ENCODE results near the gene AKIRIN2. TPM values are rescaled to one million over a fixed set of nuclear protein-coding genes. Genes with fewer than 3 reads are reported as not detected.

AKIRIN2 gene
- total RNA-seq, 2 experiments from 2014 or later = 91.0 to 92.5 TPM

DNA sequence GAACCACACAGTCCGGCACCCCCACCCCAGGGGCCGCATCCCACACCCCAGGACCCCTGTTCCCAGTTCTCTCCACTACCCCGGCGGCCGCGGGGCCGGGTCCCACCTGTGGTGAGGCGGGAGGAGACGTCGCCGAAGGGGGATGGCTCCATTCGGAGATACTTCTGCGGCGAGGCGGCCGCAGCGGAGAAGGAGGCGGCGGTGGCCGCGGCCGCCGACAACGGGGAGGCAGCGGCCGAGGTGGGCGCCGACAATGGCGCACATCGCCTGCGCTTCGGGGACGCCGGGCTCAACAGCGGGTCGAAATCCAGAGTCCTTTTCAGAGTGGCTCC lies 723 bp downstream of the AKIRIN2 start:
- Histone ChIP-seq H3K27me3 (ENCODE audit: control insufficient read depth in 1 of 2, insufficient read depth in 2 of 2, low read length in 2 of 2) (no peaks in the 10 kb centered on the region), H3K4me3 (ENCODE audit: low read length) (peak overlapping the region; percentile 95), H3K27ac (ENCODE audit: low read depth in 1 of 2, low read length in 2 of 2) (peak overlapping the region; percentile 87 to 90), H3K36me3 (ENCODE audit: insufficient read depth, low read length) (no peaks in the 10 kb centered on the region), H3K4me1 (ENCODE audit: insufficient read depth, low read length) (peaks cover 11% of the 10 kb centered on the region), H3K9me3 (ENCODE audit: control insufficient read depth in 1 of 2, insufficient read depth in 1 of 2, low read length in 2 of 2) (no peaks in the 10 kb centered on the region)
- ATAC-seq (ENCODE audit: poor library complexity) = no peak
- H3K4me3 Mint-ChIP-seq = peak overlapping the region; percentile 93
- intact Hi-C loops (cut with DNase I, micrococcal nuclease) = loop anchor here (2.0 to 10.0 kb wide), 5 partner anchors 111 to 1261 kb away; partner anchors contain the start of genes GJB7 (in 1 of the 2), ORC3 (in 1 of the 2), RNGTT (in 1 of the 2) and SLC35A1 (in 1 of the 2)
- TF ChIP-seq, protein P1, sequence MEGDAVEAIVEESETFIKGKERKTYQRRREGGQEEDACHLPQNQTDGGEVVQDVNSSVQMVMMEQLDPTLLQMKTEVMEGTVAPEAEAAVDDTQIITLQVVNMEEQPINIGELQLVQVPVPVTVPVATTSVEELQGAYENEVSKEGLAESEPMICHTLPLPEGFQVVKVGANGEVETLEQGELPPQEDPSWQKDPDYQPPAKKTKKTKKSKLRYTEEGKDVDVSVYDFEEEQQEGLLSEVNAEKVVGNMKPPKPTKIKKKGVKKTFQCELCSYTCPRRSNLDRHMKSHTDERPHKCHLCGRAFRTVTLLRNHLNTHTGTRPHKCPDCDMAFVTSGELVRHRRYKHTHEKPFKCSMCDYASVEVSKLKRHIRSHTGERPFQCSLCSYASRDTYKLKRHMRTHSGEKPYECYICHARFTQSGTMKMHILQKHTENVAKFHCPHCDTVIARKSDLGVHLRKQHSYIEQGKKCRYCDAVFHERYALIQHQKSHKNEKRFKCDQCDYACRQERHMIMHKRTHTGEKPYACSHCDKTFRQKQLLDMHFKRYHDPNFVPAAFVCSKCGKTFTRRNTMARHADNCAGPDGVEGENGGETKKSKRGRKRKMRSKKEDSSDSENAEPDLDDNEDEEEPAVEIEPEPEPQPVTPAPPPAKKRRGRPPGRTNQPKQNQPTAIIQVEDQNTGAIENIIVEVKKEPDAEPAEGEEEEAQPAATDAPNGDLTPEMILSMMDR (IDR thresholded peaks at IDR 0.05) = peak; percentile 0
- H3K4me1 Mint-ChIP-seq (ENCODE audit: low read depth) = peaks cover 47% of the 10 kb centered on the region
- H3K27me3 Mint-ChIP-seq = no peaks in the 10 kb centered on the region
- peaks cover 24% of the 10 kb centered on the region for H3K36me3 Mint-ChIP-seq (ENCODE audit: low read depth)
- H3K9me3 Mint-ChIP-seq = no peaks in the 10 kb centered on the region
- peak overlapping the region; percentile 90 for H3K27ac Mint-ChIP-seq
- ChIA-PET CTCF (no interaction called here), POLR2A (interaction anchor here (0.6 to 3.0 kb wide), 23 partner anchors 11 to 1937 kb away, joined by 3 to 23 read pairs (median 7); partner anchors contain the start of genes ORC3, PNRC1, RARS2 and RNGTT)
- peak in 5 of 14 experiments; percentile 9 to 45 (median 15) for DNase-seq

DNA sequence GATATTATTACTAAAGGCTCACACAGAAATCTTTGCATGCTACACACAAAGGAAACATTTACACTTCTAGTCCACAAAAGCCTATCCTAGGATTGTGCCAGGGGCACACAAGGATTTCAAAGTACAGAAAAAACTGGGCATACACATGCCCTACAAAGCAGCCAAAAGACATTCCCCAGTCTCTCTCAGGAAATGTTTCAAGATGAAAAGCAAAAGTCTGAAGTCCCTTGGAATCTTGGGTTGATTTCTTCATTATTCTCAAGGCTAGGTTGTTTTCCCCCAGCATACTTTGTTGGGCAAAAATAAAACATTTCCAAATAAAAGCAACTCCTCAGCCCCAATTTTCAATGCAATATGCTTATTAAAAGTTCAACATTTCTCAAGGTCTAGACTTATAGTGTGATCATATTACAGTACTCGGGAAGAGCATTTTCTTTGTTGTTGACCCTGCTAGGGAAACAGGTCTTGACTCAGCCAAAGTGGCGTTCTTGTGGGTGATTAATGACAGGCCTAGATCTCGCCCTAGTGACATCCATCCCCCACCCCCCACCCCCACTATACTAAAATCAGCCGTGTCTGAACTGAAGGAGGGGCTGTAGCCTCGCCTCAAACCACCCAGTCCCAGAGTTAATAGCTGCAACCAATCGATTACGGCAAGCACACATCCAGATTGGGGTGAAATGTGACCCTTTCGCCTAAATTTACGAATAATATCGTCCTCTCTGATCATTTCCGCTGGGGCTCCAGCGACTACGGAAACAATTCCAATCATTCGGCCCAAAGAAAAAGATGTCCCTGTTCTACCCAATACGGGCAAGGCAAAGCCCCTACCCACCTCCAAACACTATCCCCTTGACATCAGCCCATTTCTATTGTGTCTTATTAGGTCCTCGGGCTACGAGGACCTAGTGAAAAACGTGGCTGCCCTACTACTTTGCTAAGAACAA lies 1.4 kb downstream of the AKIRIN2 start:
- H3K27ac ChIP-seq (ENCODE audit: low read depth in 1 of 2, low read length in 2 of 2) = peak overlapping the region; percentile 87 to 90
- no peaks in the 10 kb centered on the region for H3K36me3 ChIP-seq (ENCODE audit: insufficient read depth, low read length)
- H3K36me3 Mint-ChIP-seq (ENCODE audit: low read depth) = peaks cover 25% of the 10 kb centered on the region
- ChIA-PET POLR2A (interaction anchor here (0.8 to 4.2 kb wide), 14 partner anchors 10 to 1379 kb away, joined by 3 to 23 read pairs (median 10); partner anchors contain the start of genes ORC3, PNRC1, RARS2 and SLC35A1), CTCF (no interaction called here)
- peak overlapping the region; percentile 90 for H3K27ac Mint-ChIP-seq
- DNase-seq (peak in 9 of 14 experiments; percentile 8 to 73 (median 23)), ATAC-seq (ENCODE audit: poor library complexity) (no peak)
- peak overlapping the region; percentile 95 for H3K4me3 ChIP-seq (ENCODE audit: low read length)
- intact Hi-C loops (cut with DNase I, micrococcal nuclease) = loop anchor here (2.0 to 10.0 kb wide), 5 partner anchors 110 to 1262 kb away; partner anchors contain the start of genes GJB7 (in 1 of the 2), ORC3 (in 1 of the 2), RNGTT (in 1 of the 2) and SLC35A1 (in 1 of the 2)
- TF ChIP-seq, protein P1 (IDR thresholded peaks at IDR 0.05) = no peak
- H3K27me3 Mint-ChIP-seq = no peaks in the 10 kb centered on the region
- no peaks in the 10 kb centered on the region for H3K9me3 Mint-ChIP-seq
- peaks cover 17% of the 10 kb centered on the region for H3K4me1 ChIP-seq (ENCODE audit: insufficient read depth, low read length)
- peak overlapping the region; percentile 93 for H3K4me3 Mint-ChIP-seq
- H3K9me3 ChIP-seq (ENCODE audit: control insufficient read depth in 1 of 2, insufficient read depth in 1 of 2, low read length in 2 of 2) = no peaks in the 10 kb centered on the region
- H3K4me1 Mint-ChIP-seq (ENCODE audit: low read depth) = peaks cover 53% of the 10 kb centered on the region
- no peaks in the 10 kb centered on the region for H3K27me3 ChIP-seq (ENCODE audit: control insufficient read depth in 1 of 2, insufficient read depth in 2 of 2, low read length in 2 of 2)

DNA sequence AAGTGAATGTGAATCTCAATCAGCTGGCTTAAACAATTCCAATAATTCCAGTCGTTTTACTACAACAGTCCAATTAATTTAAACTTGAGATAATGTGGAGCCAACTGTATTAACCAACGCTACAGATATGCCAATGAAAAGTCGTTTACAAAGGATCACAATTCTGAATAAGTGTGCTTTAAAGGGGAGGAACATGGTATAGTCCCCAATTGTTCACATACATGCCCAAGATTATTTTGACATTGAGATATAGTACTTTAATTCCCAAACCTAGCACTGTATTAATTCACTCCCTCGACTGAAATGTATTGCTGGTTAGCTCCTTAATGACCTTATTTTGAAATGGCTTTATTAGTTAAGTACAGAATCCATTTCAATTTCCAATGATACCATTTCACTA lies 2.5 kb downstream of the AKIRIN2 start:
- POLR2A ChIA-PET = interaction anchor here (0.8 to 4.2 kb wide), 8 partner anchors 15 to 1381 kb away, joined by 3 to 23 read pairs (median 6); partner anchors contain the start of genes ORC3, PNRC1, RARS2 and SLC35A1
- peaks cover 15% of the 10 kb centered on the region for H3K4me1 ChIP-seq (ENCODE audit: insufficient read depth, low read length)
- Mint-ChIP-seq H3K36me3 (ENCODE audit: low read depth) (peaks cover 29% of the 10 kb centered on the region), H3K27ac (peak overlapping the region; percentile 90), H3K9me3 (no peaks in the 10 kb centered on the region), H3K4me3 (peak overlapping the region; percentile 93), H3K4me1 (ENCODE audit: low read depth) (peaks cover 64% of the 10 kb centered on the region), H3K27me3 (no peaks in the 10 kb centered on the region)
- TF ChIP-seq, protein P1 (IDR thresholded peaks at IDR 0.05) = no peak
- no peaks in the 10 kb centered on the region for H3K36me3 ChIP-seq (ENCODE audit: insufficient read depth, low read length)
- peak overlapping the region in 1 of 2 donors; percentile 25 for H3K27ac ChIP-seq (ENCODE audit: low read depth in 1 of 2, low read length in 2 of 2)
- CTCF ChIA-PET = interaction anchor here (1.0 kb wide), 1 partner anchor 20 kb away, joined by 4 read pairs; no protein-coding TSS in a partner anchor
- no peaks in the 10 kb centered on the region for H3K27me3 ChIP-seq (ENCODE audit: control insufficient read depth in 1 of 2, insufficient read depth in 2 of 2, low read length in 2 of 2)
- ATAC-seq (ENCODE audit: poor library complexity) (no peak), DNase-seq (no peak)
- peak overlapping the region; percentile 95 for H3K4me3 ChIP-seq (ENCODE audit: low read length)
- intact Hi-C loops (cut with DNase I, micrococcal nuclease) = no loop called here
- H3K9me3 ChIP-seq (ENCODE audit: control insufficient read depth in 1 of 2, insufficient read depth in 1 of 2, low read length in 2 of 2) = no peaks in the 10 kb centered on the region
